Retina (tissue), 1 donor: Measurements from ENCODE around the gene HCAR2.
"Not testable (repeated sequence)": the region's sequence is repeated elsewhere in the genome, so short reads cannot be mapped to it uniquely, and the experiment has no call there.

Experiments
- DNase-seq: peaks from one replicate; pipeline ENCODE4 v3.0.0-alpha.2; 2016

HCAR2 gene

DNA sequence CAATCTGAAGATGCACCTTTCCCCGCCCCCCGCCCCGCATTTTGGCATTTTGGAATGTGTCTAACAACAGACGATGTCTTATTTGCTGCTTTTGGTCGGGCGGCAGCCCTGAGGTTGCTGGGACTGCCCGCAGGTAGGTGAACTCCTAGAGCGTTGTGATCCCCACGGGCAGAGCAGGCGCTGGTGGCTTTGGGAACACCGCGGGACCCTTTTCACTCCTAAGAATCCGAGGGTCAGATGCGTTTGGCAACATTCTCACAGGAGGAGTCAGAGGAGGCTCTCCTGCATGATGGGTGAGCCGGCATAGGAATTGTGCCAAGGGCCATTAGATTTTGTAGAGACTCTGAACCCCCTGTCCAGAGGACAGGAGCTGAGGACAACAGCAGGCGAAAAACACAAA lies 41.9 kb downstream of the HCAR2 start:
- DNase-seq, result no peak

DNA sequence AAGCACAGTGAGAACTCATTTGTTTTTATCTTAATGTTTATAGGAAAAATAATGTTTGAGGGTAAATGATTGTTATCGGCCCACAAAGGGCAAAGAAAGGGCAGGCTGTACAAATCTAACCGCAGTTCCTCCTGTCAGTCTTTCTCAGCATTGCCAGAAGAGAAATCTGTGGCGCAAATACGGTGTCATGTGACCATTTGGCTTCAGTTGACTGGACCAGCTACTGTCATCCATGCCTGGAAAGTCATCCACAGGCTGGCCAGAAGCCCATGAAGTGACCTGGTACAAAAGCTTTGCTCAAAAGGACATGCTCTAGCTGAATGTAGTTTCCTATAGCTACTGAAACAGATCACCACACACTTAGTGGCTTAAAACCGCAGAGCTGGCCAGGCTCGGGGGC lies 43.6 kb downstream of the HCAR2 start:
- no peak for DNase-seq

DNA sequence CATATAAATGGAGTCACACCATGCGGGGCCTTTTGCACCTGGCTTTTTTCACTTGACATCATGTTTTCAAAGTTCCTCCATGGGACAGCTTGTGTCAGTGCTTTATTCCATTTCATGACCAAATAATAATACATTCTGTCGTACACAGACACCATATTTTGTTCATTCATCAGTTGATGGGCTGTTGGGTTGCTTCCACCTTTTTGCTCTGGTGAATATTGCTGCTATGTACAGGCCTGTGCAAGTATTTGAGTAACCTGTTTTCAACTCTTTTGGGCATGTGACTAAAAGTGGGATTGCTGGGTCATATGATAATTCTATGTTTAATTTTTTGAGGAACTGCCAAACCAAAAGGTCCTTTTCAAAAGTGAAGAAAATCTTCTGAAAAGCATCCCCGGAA lies 46.9 kb downstream of the HCAR2 start:
- no peak for DNase-seq

DNA sequence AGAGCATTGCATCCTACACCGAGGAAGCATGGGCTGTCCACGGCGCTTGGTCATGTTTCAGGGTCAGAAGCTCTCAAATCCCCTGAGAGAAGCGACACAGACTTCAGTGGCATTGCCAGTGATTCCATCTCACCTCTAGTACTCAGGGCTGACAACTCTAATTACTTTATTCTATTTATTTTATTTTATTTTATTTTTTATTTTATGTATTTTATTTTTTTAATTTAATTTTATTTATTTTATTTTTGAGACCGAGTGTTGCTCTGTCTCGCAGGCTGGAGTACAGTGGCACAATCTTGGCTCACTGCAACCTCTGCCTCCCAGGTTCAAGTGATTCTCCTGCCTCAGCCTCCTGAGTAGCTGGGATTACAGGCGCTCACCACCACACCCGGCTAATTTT lies 49.9 kb downstream of the HCAR2 start:
- DNase-seq, result not testable (repeated sequence)

DNA sequence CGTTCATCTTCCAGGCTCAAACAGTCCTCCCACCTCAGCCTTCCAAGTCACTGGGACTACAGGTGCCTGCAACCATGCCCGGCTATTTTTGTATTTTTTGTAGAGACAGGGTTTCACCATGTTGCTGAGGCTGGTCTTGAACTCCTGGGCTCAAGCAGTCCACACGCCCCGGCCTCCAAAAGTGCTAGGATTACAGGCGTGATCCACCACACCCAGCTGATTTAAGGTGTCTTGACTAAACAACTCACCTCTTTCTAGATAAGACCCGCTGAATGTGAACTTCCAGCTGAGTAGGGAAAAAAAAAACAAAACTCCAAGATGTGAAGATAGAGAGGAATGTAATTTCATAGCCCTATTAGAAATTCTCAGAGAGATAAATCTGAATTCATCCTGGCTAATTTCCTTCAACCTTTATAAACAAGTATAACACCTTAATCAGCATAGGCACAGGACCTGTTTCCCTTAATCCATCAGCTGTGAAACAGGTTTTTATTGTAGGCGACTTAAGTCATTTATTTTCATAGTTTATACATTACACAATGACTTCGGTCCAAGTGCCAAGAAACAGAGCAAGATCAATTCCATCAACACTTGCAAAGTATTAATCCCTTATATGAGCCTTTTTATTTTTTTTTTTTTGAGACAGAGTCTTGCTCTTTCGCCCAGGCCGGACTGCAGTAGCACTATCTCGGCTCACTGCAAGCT lies 51.5 kb downstream of the HCAR2 start:
- DNase-seq, result no peak
